Measurements from ENCODE around the gene MRPL14.

Gene MRPL14

GRCh38 chr6:44127186-44128019 is at the start of gene MRPL14, which contains the start of gene TMEM63B:
Gene MRPL14, minus strand, starts transcription at chr6:44127452. Its CDS starts 10,841 bp downstream, at chr6:44116611.
Gene TMEM63B, plus strand, starts transcription at chr6:44127554. Its CDS starts 7,031 bp downstream, at chr6:44134585.
- DNase-seq: no peak

- no peak for DNase-seq
Measured at GRCh38 chr6:44176130-44176761, 49.0 kb upstream of the MRPL14 start.

DNA sequence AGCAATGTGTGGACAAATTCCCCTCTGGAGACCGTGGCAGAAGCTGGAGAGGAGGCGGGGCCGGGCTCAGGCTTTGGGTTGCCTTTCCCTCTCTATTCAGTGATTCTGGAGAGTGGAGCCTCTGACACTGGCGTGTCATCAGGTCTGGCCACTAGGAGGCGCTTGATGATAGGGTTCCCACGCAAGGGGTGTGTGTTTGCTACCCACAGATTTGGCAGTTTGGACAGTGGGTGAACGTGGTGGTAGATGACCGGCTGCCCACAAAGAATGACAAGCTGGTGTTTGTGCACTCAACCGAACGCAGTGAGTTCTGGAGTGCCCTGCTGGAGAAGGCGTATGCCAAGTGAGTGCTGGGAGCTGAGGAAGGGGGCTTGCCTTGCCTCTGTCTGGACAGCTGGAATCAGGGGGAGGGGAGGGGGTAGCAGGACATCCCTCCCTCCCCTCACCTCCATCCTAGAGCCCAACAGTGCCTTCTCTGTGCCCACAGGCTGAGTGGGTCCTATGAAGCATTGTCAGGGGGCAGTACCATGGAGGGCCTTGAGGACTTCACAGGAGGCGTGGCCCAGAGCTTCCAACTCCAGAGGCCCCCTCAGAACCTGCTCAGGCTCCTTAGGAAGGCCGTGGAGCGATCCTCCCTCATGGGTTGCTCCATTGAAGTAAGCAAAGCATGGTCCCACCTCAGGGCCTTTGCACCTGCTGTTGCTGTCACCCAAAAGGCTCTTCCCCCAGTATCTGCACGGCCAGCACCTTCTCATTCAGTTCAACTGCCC is 45.7 kb upstream of the MRPL14 start:
- DNase-seq: no peak

- DNase-seq: no peak
Measured at GRCh38 chr6:44171899-44172546, 44.8 kb upstream of the MRPL14 start.

- no peak for DNase-seq
Measured at GRCh38 chr6:44169886-44170570, 42.8 kb upstream of the MRPL14 start.

- DNase-seq: no peak
Measured at GRCh38 chr6:44169154-44169553, 41.9 kb upstream of the MRPL14 start.

DNA sequence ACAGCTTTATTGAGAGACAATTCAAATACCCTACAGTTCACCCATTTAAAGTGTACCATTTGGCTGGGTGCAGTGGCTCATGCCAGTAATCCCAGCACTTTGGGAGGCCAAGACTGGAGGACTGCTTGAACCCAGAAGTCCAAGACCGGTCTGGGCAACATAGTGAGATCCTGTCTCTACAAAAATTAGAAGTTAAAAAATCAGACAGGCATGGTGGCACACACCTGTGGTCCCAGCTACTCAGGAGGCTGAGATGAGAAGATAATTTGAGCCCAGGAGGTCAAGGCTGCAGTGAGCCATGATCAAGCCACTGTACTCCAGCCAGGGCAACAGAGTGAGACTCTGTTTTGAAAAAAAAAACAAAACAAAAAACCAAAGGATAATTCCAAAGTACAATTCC is 40.3 kb upstream of the MRPL14 start:
- DNase-seq: no peak

GRCh38 chr6:44166591-44167184 is 39.4 kb upstream of the MRPL14 start:
- no peak for DNase-seq

GRCh38 chr6:44166116-44166515 is 38.9 kb upstream of the MRPL14 start:
- no peak for DNase-seq

- DNase-seq: no peak
Measured at GRCh38 chr6:44162876-44163625, 35.8 kb upstream of the MRPL14 start.

DNA sequence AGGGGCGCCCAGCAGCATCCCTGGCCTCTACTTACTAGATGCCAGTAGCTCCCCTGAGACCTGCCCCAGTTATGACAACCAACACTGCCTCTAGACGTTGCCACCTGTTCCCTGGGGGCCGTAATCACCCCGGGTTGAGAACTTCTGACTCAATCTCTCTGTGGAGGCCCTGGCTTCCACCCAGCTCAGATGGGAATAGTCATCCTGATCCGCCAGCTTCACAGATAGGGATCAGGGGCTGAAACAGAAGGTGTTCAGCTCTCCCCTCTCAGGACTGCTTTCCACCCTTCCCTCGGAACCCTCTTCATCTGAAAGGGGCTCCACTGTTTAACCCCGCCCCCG is 34.7 kb upstream of the MRPL14 start:
- no peak for DNase-seq

GRCh38 chr6:44158770-44159228 is 31.5 kb upstream of the MRPL14 start, which contains the start of gene CAPN11:
Gene CAPN11, plus strand, starts transcription at chr6:44158820. Its CDS starts 29 bp downstream, at chr6:44158849.
- no peak for DNase-seq

DNA sequence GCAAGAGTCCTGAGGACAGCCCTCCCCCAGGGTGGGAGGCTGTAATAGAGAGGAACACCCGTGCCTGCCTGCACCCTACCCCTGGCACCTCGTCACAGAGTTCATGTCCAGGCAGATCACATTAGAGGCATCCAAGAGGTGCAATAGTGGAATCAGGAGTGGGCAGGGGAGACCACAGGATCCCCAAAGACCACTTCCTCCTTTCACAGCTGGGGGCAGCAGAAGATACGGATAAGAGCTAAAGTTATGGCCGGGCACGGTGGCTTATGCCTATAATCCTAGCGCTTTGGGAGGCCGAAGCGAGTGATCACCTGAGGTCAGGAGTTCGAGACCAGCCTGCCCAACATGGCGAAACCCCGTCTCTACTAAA is 29.9 kb upstream of the MRPL14 start:
- no peak for DNase-seq

- DNase-seq: no peak
Measured at GRCh38 chr6:44156494-44157151, 29.4 kb upstream of the MRPL14 start.

DNA sequence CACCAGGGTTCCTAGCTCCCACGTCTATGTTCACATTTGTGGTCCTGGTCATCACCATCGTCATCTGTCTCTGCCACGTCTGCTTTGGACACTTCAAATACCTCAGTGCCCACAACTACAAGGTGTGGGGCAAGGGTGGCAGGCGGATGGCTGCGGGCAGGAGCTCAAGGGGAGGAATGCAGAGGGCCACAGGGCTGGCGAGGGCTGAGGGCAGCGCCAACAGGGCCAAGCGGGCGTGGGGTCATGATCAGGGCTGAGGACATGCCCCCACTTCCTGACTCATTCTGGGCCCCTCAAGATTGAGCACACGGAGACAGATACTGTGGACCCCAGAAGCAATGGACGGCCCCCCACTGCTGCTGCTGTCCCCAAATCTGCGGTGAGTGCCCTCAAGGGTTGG is 26.8 kb upstream of the MRPL14 start:
- no peak for DNase-seq

DNA sequence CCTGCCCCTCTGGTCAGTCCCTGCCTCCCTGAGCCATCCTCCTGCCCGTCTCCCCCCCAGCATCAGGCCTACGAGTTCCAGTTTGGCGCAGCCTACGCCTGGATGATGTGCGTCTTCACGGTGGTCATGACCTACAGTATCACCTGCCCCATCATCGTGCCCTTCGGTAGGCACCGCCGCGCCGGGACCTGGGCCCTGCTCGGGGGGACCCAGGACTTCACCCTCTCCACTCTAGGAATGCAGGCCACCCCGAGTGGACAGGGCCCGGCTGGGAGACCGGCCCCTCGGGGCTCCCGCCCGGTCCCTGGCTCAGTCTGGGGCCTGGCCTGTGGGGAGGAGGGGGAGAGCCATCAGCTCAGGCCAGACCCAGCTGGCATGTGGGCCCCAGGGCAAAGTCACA is 25.3 kb upstream of the MRPL14 start:
- DNase-seq: no peak

DNA sequence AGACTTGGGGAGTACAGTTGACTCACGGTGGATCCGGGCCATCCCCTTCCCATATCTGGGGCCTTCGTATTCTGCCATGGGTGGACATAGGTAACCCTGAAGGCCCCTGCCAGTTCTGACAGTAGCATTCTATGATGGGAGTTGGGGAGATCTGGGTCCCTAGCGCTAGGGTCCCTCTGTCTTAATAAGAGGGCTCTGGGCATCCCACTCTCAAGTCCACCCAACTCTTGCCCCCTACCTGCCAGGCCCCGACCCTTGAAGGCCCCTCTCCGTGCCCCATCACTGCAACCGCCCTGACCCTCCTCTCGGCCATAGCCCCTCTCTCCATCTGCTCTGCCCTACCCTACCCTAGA is 24.8 kb upstream of the MRPL14 start:
- DNase-seq: no peak

- DNase-seq: no peak
Measured at GRCh38 chr6:44151348-44152108, 24.3 kb upstream of the MRPL14 start.

GRCh38 chr6:44150317-44150917 is 23.2 kb upstream of the MRPL14 start:
- no peak for DNase-seq
